Activated CD4-positive, alpha-beta T cell treated with anti-CD3 and anti-CD28 coated beads, Interleukin-2, amount 10 ng/mL, durations not matched to agents 24 days and 14 days (primary cell): ENCODE results near the gene IPCEF1. TPM values are rescaled to one million over a fixed set of nuclear protein-coding genes. Genes with fewer than 3 reads are reported as not detected.

ENCODE experiments used
- DNase-seq: peaks from one replicate; pipeline ENCODE4 v3.0.0; 2022
- H3K27ac Mint-ChIP-seq: one replicate; pipeline ENCODE4 v1.8.0; 2022; ENCODE audit warnings: mild to moderate bottlenecking, mixed read lengths
- H3K27me3 Mint-ChIP-seq: one replicate; pipeline ENCODE4 v1.8.0; 2022; ENCODE audit warnings: mixed read lengths
- H3K36me3 Mint-ChIP-seq: one replicate; pipeline ENCODE4 v1.8.0; 2022; ENCODE audit warnings: low read depth, mild to moderate bottlenecking, mixed read lengths
- H3K4me1 Mint-ChIP-seq: one replicate; pipeline ENCODE4 v1.8.0; 2021; ENCODE audit warnings: mixed read lengths
- H3K4me3 Mint-ChIP-seq: one replicate; pipeline ENCODE4 v1.8.0; 2022; ENCODE audit warnings: mild to moderate bottlenecking, moderate library complexity, mixed read lengths
- H3K9me3 Mint-ChIP-seq: one replicate; pipeline ENCODE4 v1.8.0; 2021; ENCODE audit warnings: mixed read lengths
- intact Hi-C: fragments of 100-400 bp; cut with micrococcal nuclease; formaldehyde crosslinking; loops from one replicate; pipeline ENCODE4 v1.15.1; 2023
- total RNA-seq: library from RNA; stranded (reverse); gene quantifications from 2 replicates; pipeline ENCODE4 v1.2.3, GENCODE V29; 2022

Gene IPCEF1
- total RNA-seq, 1 donor from 2014 or later = 1.5 TPM

DNA sequence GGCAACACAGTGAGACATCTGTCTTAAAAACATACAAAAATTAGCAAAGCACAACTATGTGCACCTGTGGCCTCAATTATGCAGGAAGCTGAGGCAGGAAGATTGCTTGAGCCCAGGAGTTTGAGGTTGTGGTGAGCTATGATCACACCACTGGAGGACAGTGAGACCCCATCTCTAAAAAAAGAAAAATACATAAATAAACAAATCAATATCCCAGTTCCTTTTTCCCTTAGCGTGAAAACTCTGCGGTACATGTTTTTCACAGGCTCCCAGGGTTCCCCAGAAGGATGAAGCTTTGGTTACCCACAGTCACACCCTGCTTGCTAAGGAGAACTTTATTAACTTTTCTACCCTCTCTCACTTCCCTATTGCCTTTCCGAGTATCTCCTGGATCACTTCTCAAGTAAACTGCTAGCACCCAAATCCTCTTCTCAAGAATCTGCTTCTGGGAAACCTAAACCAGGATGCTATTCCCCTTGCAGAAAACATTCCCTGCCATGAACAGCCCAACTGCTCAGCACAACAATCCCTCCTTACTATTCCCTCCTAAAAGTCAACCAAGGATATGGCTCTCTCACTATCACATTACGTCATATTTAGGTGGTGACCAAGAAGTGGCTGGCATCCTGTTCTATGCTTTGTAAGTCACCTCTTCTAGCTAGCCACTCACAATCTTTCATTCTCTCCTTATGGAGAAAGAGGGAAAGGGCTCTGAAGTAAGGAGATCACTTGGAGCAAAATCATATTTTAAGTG is 122.4 kb downstream of the IPCEF1 start:
- peaks cover 2% of the 10 kb centered on the region for H3K36me3 Mint-ChIP-seq

DNA sequence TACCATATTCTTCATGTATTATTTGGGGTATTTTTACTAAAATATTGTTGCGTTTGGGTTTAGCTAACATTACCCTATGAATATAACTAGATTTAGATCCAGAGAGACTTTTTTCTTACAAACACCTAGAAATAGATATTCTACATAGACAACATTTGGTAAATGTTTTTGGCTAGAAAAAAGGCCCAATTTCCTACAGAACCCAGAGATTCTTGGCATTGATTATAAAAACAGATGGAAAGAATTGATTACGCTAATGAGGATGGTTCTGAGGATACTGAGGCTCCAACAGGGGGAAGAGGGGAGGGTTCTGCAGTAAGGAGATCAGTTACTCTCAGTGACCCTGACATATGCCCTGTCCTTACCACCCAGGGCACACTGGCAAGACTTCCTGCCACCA is 123.2 kb downstream of the IPCEF1 start:
- no peaks in the 10 kb centered on the region for H3K9me3 Mint-ChIP-seq
- peaks cover 42% of the 10 kb centered on the region for H3K4me1 Mint-ChIP-seq
- DNase-seq = no peak
- peaks cover 2% of the 10 kb centered on the region for H3K36me3 Mint-ChIP-seq
- H3K4me3 Mint-ChIP-seq = no peak overlapping the region
- intact Hi-C loops = loop anchor here (5.0 kb wide), 1 partner anchor 84 kb away; no protein-coding TSS in a partner anchor
- no peaks in the 10 kb centered on the region for H3K27me3 Mint-ChIP-seq
- no peak overlapping the region for H3K27ac Mint-ChIP-seq

More for the DNA sequence above, 122.4 kb downstream of the IPCEF1 start:
- Mint-ChIP-seq H3K27me3 (no peaks in the 10 kb centered on the region), H3K4me3 (no peak overlapping the region), H3K9me3 (no peaks in the 10 kb centered on the region), H3K27ac (no peak overlapping the region), H3K4me1 (peaks cover 39% of the 10 kb centered on the region)
- intact Hi-C loops = loop anchor here (5.0 kb wide), 1 partner anchor 83 kb away; no protein-coding TSS in a partner anchor
- no peak for DNase-seq

DNA sequence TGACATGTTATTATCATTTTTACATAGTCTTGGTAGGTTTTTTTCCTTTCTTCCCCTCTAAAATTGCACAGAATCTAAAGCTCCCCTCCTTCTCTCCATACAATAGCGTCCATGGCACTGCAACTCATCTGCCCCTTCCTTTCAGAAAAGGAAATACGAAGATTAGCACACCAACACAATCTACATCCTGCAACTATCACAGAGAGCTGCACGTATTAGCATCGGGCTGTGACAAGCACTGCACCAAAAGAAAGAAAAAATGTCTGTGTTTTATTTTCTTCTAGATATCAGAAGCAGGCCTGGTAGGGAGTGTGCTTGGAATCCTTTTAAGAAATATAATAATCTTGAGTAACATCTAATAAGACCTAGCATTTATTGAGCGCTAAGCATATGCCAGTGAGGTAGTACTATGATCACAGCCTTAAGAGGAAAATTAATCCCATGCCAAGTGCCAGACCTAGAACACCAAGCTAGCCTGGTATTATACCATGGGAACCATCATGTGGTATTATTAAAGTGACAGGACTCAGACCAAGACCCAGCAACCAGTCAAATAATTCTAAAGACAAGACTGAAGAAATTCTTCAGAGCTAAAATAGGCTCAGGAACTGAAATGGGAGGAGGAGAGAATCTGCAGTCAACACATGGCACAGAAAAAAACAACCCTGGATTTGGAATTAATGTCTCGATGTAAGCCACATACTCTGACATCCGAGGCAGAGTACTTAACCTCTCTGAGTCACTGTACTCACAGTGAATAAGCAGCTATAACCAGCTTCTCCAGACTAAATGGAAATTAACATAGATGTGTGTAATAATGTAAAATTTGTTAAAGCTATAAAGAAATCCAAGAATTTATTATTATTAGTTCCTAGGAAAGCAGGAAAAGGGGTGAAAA is 124.3 kb downstream of the IPCEF1 start:
- no peak for DNase-seq
- Mint-ChIP-seq H3K36me3 (peaks cover 4% of the 10 kb centered on the region), H3K9me3 (no peaks in the 10 kb centered on the region), H3K27me3 (no peaks in the 10 kb centered on the region), H3K27ac (peak overlapping the region; percentile 31), H3K4me1 (peaks cover 44% of the 10 kb centered on the region), H3K4me3 (peak overlapping the region; percentile 40)
- intact Hi-C loops = loop anchor here (1.0 to 5.0 kb wide), 2 partner anchors 8 to 85 kb away; no protein-coding TSS in a partner anchor

DNA sequence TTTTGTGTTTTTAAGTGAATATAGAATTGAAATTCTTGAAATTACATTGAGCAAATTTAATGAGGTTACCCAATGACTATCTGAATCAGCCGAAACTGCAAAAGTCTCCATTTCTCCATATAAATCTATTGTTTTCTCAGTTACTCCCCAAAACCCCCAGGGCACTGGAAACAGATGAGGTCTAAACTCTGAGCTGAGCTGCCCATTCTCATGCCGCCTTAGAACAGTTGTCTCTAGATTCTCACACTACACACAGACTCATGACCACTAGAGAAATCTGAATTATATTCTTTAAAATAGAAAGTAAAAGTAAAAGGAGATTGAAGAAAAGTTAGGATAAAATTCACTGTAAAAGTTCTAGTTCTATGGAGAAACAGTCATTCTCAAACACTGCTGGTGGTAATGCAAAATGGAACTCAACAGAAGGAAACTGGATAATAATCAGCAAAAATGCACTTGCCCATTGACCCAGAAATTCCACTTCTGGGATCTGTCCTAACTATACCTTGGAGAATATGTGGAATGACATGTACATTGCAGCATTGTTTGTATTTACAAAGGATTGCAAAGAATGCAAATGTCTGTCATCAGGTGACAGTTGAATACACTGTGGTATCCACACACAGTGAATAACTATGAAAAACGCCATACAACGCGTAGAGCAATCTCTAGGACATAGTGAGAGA is 125.5 kb downstream of the IPCEF1 start:
- intact Hi-C loops = loop anchor here (2.0 to 5.0 kb wide), 4 partner anchors 16 to 86 kb away; no protein-coding TSS in a partner anchor
- DNase-seq = peak; percentile 65
- Mint-ChIP-seq H3K36me3 (peaks cover 4% of the 10 kb centered on the region), H3K27ac (peak overlapping the region; percentile 62), H3K27me3 (no peaks in the 10 kb centered on the region), H3K4me3 (peak overlapping the region; percentile 37), H3K4me1 (peaks cover 44% of the 10 kb centered on the region), H3K9me3 (peaks cover 3% of the 10 kb centered on the region)

DNA sequence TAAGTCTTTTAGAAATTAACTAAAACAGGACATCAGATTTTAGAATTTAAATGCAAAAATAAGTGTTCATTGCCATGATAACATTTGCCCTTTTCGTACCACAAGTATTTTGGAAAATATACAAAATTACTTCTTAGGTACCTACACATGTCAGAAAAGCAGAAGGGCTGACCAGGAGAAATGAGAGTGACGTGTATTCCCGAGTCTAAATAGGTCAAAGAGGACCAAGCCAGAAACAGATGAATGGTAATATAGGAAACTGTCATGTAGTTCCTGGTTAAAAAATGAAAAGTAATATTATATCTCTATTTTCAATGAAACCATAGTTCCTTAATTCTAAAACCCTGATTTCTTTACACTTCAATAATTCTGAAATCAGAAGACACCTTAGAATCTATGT is 126.2 kb downstream of the IPCEF1 start:
- H3K36me3 Mint-ChIP-seq = peaks cover 4% of the 10 kb centered on the region
- peak overlapping the region; percentile 65 for H3K27ac Mint-ChIP-seq
- intact Hi-C loops = loop anchor here (2.0 to 5.0 kb wide), 4 partner anchors 16 to 87 kb away; no protein-coding TSS in a partner anchor
- peak overlapping the region; percentile 76 for H3K4me3 Mint-ChIP-seq
- H3K9me3 Mint-ChIP-seq = peaks cover 3% of the 10 kb centered on the region
- DNase-seq = no peak
- H3K27me3 Mint-ChIP-seq = no peaks in the 10 kb centered on the region
- peaks cover 47% of the 10 kb centered on the region for H3K4me1 Mint-ChIP-seq

DNA sequence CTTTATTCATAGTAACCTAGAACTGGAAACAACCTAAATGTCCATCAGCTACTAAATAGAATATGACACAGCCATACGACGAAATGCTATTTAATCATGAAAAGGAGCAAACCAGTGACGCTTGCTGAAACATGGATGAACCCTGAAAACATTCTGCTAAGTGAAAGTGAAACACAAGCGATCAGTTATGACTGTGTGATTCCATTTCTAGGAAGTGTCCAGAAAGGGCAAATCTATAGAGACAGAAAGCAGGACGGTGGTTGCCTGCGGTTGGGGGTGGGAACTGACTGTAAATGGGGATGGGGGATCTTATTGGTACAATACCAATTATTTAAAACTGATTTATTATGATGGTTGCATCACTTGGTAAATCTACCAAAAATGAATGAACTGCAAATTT is 126.8 kb downstream of the IPCEF1 start:
- peak overlapping the region; percentile 76 for H3K4me3 Mint-ChIP-seq
- intact Hi-C loops = loop anchor here (1.0 to 5.0 kb wide), 5 partner anchors 17 to 88 kb away; no protein-coding TSS in a partner anchor
- peak overlapping the region; percentile 65 for H3K27ac Mint-ChIP-seq
- peaks cover 4% of the 10 kb centered on the region for H3K36me3 Mint-ChIP-seq
- peaks cover 3% of the 10 kb centered on the region for H3K9me3 Mint-ChIP-seq
- peaks cover 46% of the 10 kb centered on the region for H3K4me1 Mint-ChIP-seq
- no peaks in the 10 kb centered on the region for H3K27me3 Mint-ChIP-seq
- DNase-seq = peak; percentile 89

DNA sequence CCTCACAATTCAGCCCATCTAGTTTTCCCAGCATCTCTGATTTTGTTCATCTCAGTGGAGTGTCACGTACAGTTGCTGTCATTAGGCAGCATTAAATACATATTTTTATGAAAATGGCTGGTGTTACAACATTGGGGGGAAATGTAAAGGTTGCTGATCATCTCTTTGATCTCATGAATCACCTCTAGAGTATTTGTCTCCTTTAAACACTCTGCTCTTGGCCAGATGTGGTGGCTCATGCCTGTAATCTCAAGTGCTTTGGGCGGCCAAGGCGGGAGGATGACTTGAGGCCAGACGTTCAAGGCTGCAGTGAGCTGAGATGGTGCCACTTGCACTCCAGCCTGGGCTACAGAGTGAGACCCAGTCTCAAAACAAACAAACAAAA is 128.1 kb downstream of the IPCEF1 start:
- peaks cover 4% of the 10 kb centered on the region for H3K36me3 Mint-ChIP-seq
- no peaks in the 10 kb centered on the region for H3K27me3 Mint-ChIP-seq
- intact Hi-C loops = no loop called here
- no peak overlapping the region for H3K27ac Mint-ChIP-seq
- peaks cover 41% of the 10 kb centered on the region for H3K4me1 Mint-ChIP-seq
- no peak overlapping the region for H3K4me3 Mint-ChIP-seq
- no peak for DNase-seq
- peaks cover 3% of the 10 kb centered on the region for H3K9me3 Mint-ChIP-seq

DNA sequence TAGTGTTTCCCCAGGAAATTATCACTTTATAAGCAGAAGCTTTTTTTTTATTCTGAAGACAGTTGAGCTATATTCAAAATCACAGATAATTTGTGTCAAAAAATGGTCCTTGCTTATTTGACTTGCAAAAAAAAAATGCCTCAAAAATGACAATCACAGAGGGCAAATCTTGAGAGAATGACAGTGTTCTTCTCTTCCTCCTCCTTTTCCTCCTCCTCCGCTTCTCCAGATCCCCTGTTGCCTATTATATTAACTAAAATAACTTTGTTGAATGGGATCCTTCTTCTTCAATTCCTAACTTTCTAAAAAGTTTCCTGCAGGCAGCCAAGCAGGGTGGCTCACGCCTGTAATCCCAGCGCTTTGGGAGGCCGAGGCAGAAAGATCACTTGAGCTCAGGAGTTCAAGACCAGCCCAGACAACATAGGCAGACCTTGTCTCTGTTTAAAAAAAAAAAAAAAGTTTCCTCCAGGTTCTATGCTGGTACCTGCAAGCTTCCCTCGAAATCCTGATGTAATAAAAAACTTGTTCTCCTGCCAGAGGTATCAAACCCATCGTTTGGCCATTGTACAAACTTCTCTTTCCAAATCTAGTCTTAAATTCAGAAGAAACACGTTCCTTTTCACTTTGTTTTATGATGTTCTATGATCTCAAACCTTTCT is 128.6 kb downstream of the IPCEF1 start:
- no peaks in the 10 kb centered on the region for H3K27me3 Mint-ChIP-seq
- H3K27ac Mint-ChIP-seq = no peak overlapping the region
- no peak for DNase-seq
- H3K9me3 Mint-ChIP-seq = peaks cover 3% of the 10 kb centered on the region
- H3K36me3 Mint-ChIP-seq = peaks cover 4% of the 10 kb centered on the region
- H3K4me1 Mint-ChIP-seq = peaks cover 39% of the 10 kb centered on the region
- intact Hi-C loops = no loop called here
- no peak overlapping the region for H3K4me3 Mint-ChIP-seq

DNA sequence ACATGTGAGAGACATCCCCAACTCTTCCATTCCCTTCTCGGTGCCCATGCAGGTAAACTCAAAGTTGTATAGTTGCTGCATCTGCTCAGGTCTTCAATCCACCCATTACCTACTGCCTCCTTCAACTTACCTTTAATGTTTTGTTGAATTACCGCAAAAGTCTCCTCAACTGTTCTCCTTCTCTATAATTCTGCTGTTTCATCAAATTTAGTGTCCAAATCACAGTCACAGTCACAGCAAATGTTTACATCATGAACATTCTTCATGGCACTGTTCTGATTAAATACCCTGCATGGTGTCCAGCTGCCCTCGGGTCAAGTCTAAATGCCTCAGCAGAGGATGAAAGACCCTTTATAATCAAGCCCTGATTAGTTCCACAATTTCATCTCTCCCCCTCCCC is 130.1 kb downstream of the IPCEF1 start:
- peaks cover 4% of the 10 kb centered on the region for H3K36me3 Mint-ChIP-seq
- no peaks in the 10 kb centered on the region for H3K27me3 Mint-ChIP-seq
- H3K4me1 Mint-ChIP-seq = peaks cover 31% of the 10 kb centered on the region
- intact Hi-C loops = no loop called here
- no peak overlapping the region for H3K4me3 Mint-ChIP-seq
- no peak overlapping the region for H3K27ac Mint-ChIP-seq
- DNase-seq = no peak
- H3K9me3 Mint-ChIP-seq = peaks cover 3% of the 10 kb centered on the region

DNA sequence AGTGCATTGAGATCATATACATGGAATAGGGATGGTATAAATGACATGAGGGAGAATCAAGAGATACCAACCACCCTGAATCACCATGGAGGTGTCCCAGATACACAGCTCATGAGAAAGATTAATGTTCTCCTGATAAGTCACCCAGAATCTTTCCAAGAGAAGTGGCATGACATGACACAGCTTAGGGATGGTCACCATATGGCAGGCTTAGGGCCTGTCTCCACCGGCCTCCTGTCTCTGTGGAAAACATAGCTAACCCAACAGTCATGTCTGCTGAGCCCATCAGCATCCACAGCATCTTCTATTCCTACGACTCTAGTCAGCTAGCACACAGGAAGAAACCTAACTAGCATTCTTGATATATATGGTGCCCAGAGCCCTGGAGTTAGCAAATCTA is 133.3 kb downstream of the IPCEF1 start:
- Mint-ChIP-seq H3K27ac (no peak overlapping the region), H3K4me1 (peaks cover 19% of the 10 kb centered on the region), H3K4me3 (no peak overlapping the region), H3K27me3 (peaks cover 4% of the 10 kb centered on the region), H3K9me3 (peaks cover 3% of the 10 kb centered on the region), H3K36me3 (peaks cover 13% of the 10 kb centered on the region)
- DNase-seq = no peak
- intact Hi-C loops = no loop called here

DNA sequence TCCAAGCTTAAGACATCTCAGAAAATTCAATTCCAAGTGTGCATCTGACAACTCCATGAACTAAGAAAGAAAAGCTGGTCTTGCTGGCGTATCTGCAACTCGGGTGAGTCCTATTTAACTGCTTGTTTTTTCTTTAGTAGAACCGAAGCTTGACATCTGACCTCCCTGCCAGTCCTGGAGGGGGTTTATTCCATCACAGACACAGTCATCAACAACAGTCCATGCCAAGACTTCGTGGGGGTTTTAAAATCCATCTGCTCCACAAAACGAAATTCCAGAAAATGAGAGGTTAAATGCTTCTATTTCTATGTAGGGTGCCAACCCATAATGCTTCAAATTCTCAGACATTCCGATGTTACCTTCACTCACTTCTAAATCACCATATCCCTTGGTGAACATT is 133.9 kb downstream of the IPCEF1 start:
- no peak for DNase-seq
- H3K4me1 Mint-ChIP-seq = peaks cover 22% of the 10 kb centered on the region
- H3K27ac Mint-ChIP-seq = no peak overlapping the region
- H3K27me3 Mint-ChIP-seq = peaks cover 4% of the 10 kb centered on the region
- intact Hi-C loops = no loop called here
- H3K9me3 Mint-ChIP-seq = peaks cover 3% of the 10 kb centered on the region
- H3K4me3 Mint-ChIP-seq = no peak overlapping the region
- peaks cover 14% of the 10 kb centered on the region for H3K36me3 Mint-ChIP-seq

DNA sequence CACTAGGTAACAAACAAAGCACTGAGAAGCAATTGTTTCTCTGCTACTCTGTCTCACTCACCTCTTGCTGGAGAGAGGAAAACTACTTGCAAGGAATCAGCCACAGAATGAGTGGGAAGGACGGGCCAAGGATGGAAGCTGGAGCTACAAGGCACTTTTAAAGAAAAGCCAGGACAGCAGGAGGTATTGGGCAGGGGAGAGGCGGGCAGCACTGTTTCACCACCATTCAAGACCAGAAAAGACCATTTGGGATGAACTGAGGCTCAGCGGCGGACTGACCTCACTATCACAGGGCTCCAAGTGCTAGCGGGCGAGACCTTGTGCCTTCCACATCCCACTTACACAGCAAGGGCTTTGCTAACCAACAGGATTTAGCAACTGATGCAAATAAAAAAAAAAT is 137.4 kb downstream of the IPCEF1 start:
- Mint-ChIP-seq H3K4me1 (peaks cover 19% of the 10 kb centered on the region), H3K4me3 (no peak overlapping the region), H3K36me3 (peaks cover 14% of the 10 kb centered on the region), H3K27ac (no peak overlapping the region), H3K27me3 (peaks cover 4% of the 10 kb centered on the region), H3K9me3 (no peaks in the 10 kb centered on the region)
- intact Hi-C loops = no loop called here
- no peak for DNase-seq

DNA sequence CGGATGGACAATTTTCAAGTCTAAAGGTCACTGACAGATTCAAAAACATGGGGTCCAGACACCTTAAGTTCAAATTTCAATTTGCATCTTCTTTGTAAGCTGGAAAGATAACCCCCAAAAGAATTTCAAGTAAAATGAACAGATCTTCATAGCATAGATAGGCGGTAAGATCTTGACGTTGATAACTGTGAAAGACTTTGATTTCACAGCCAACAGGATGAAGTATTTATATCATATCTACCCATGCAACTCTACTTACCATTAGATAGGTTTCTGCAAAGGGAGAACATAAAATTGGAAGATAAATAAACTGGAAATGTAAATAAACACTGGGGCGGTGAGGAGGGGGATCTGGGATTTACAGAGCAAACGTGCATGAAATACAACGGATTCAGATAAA is 137.8 kb downstream of the IPCEF1 start:
- intact Hi-C loops = no loop called here
- no peak for DNase-seq
- no peak overlapping the region for H3K4me3 Mint-ChIP-seq
- H3K4me1 Mint-ChIP-seq = peaks cover 15% of the 10 kb centered on the region
- H3K27ac Mint-ChIP-seq = no peak overlapping the region
- no peaks in the 10 kb centered on the region for H3K9me3 Mint-ChIP-seq
- peaks cover 14% of the 10 kb centered on the region for H3K36me3 Mint-ChIP-seq
- H3K27me3 Mint-ChIP-seq = peaks cover 4% of the 10 kb centered on the region
